Nephron (organoid): ENCODE results near the gene SOX1.

Experiments used
- H3K27ac Mint-ChIP-seq, 3 experiments: 2 replicates each; pipeline ENCODE4 v1.8.0; 2020; ENCODE audit warnings: mixed read lengths in 3 of 3, mild to moderate bottlenecking in 2 of 3, moderate library complexity in 1 of 3
- H3K27me3 Mint-ChIP-seq: 2 replicates; pipeline ENCODE4 v1.8.0; 2021; ENCODE audit warnings: low read depth, mild to moderate bottlenecking, moderate library complexity, mixed read lengths
- H3K36me3 Mint-ChIP-seq: 2 replicates; pipeline ENCODE4 v1.8.0; 2020; ENCODE audit warnings: low read depth, mixed read lengths
- H3K4me1 Mint-ChIP-seq: 2 replicates; pipeline ENCODE4 v1.8.0; 2020; ENCODE audit warnings: mixed read lengths
- H3K4me3 Mint-ChIP-seq, 3 experiments: 2 replicates each; pipeline ENCODE4 v1.8.0; 2020; ENCODE audit warnings: mild to moderate bottlenecking in 3 of 3, mixed read lengths in 3 of 3, moderate library complexity in 2 of 3
- H3K9me3 Mint-ChIP-seq: 2 replicates; pipeline ENCODE4 v1.8.0; 2020; ENCODE audit warnings: mixed read lengths
- CTCF ChIP-seq, 3 experiments: fragments of 200-600 bp; sonication (generic); IDR thresholded peaks; one replicate each; pipeline ENCODE4 v1.5.0; 2021; ENCODE audit warnings: antibody characterized with exemption in 3 of 3; ENCODE audit not compliant: unreplicated experiment in 3 of 3

The SOX1 gene

GRCh38 chr13:112120031-112120373 lies 53.1 kb downstream of the SOX1 start:
- Mint-ChIP-seq H3K9me3 (peaks cover 2% of the 10 kb centered on the region), H3K4me3 (no peak overlapping the region), H3K36me3 (no peaks in the 10 kb centered on the region), H3K4me1 (peaks cover 12% of the 10 kb centered on the region), H3K27me3 (peaks cover 65% of the 10 kb centered on the region), H3K27ac (no peak overlapping the region)
- no peak for TF ChIP-seq CTCF (IDR thresholded peaks at IDR 0.05; ENCODE audit: unreplicated experiment in 3 of 3)
